CD4-positive, alpha-beta T cell treated with Interleukin-15 for 4 hours (primary cell): ENCODE results near the gene SFTPB.
"Not testable (repeated sequence)": the region's sequence is repeated elsewhere in the genome, so short reads cannot be mapped to it uniquely, and the experiment has no call there.

Experiments used
- DNase-seq: peaks from one replicate; pipeline ENCODE4 v3.0.0-alpha.2; 2020; ENCODE audit warnings: low spot score

The SFTPB gene

DNA sequence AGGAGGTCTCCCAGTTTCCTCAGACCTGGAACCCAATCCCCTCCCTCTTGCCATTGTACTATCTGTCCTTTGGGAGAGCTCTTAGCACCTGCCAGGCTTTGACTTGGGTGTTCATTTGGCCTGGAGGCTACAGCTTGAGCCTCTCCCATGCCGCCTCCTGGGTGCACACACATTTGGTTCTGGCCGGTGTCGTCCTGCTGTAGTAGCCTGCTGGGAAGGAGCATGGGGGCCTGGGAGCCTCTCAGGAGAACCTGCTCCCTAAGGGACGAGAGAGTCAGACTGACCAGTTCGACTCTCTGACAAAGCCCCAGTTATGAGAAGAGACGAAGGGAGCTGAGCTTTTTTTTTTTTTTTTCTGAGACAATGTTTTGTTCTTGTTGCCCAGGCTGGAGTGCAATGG, 7.4 kb upstream of the SFTPB start:
- DNase-seq = no peak

DNA sequence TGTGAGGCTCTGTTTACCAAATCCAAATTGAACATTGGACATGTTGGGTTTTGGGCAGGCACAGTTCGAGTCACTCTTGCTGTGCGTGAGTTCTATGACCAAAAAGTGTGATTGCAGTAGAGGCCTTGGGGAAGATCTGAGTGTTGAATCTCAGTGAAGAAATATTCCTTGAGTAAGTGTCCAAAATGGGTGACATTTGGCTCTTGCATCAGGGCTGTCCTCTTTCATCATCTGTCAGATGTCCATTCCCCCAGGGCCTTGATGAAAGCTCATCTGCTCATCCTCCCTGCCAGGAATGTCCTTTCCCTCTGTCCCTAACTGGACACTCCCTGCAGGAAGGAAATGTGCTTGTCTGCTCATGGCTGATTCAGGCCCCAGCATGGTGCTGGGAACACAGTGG, 6.4 kb upstream of the SFTPB start:
- no peak for DNase-seq

DNA sequence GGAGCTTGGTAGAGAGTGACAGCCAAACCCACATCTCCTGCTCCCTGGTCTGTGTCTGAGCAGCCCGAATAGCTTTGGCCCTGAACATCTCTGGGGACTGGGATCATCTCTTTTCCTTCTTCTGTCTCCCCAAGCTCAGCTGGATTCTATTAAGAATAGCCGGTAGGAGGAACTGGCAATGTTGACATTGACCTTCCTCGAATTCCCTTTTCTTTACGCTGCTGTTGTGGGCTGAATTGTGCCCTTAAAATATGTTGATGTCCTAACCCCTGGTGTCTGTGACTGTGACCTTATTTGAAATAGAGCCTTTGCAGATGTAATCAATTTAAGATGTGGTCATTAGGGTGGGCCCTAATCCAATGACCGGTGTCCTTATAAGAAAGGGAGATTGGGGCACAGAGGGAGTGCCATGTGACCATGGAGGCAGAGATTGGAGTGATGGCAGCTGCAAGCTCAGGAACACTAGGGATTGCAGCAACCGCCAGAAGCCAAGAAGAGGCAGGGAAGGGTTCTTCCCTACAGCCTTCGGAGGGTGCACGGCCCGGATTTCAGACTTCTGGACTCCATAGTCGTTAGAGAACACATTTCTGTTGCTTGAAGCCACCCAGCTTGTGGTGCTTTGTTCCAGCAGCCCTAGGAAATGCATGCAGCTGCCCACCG, 5.8 kb upstream of the SFTPB start:
- DNase-seq = no peak

DNA sequence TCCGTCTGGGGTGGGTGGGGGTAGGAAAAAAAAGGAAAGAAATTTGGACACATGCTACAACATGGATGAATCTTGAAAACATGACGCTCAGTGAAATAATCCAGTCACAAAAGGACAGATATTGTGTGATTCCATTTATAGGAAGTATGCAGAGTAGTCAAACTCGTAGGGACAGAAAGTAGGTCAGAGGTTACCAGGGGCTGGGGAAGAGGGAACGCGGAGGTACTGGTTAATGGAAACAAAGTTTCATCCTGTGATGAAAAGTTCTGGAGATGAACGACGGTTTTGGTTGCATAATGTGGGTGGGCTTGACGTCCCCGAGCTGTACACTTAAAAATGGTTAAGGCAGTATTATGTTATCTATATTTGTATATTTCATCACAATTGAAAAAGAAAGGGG, 4.5 kb upstream of the SFTPB start:
- no peak for DNase-seq

DNA sequence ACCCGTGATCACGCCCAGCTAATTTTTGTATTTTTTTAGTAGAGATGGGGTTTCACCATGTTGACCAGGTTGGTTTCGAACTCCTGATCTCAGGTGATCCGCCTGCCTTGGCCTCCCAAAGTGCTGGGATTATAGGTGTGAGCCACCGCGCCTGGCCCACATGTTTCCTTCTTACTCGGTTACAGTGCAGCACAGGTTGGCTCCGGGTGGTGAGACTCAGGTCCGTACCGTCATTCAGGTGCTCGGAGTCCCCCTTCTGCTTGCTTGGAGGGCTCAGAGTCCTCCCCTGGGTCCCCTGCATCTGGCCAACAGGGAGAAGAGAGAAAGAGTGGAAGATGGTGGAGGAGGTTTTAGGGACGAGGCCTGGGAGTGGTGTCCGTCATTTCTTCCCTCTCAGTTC, 2.4 kb upstream of the SFTPB start:
- not testable (repeated sequence) for DNase-seq

DNA sequence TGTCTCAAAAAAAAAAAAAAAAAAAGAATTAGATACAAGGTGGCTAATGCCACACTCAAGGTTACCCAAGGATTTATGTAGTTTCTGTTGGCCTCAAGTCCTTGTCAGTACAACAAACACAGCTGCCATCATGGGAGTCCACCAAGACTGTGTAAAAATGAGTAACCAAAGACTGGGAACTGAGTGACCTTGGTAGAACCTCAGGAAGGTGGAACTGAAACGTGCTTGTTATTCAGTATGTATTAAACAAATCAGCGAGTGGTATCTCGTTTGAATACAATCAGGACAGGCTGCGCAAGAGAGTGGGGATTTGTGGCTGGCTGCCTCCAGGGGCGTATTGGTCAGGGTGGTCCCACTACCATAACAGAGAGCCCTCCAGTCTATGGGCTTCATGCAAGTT, 1.6 kb upstream of the SFTPB start:
- DNase-seq = no peak

DNA sequence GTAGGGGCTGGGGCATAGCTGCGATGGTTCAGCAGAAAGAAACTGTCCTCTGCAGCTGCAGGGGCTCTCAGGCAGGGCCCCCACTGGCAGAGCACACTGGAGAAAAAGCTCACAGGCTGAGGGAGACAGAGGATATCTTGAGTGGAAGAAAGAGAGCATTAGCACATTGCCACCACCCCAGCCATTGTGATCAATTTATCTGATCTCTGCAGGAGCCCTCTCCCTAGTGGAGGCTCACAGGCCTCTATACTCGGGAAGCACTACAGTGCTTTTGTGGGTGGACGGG, 801 bp upstream of the SFTPB start:
- no peak for DNase-seq

DNA sequence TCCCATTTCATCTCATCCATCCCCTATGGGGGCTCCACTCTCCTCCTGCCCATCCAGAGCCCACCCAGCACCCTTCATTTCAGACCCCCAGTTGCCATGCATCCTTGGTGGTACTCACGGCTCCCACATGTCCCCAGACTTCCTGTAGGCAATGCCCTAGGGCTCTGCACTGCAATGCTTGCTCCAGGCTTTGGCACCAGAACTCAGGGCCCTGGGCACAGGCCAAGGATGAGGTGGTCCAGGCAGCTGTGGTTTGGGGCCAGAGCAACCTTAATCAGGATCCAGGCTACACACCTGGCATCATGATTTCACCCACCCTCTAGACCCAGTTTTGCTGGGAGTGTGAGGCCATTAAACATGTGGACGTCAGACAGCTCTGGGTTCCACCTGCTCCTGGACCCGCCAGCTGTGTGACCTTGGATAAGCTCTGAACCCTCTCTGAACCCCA, 414 bp downstream of the SFTPB start:
- no peak for DNase-seq

DNA sequence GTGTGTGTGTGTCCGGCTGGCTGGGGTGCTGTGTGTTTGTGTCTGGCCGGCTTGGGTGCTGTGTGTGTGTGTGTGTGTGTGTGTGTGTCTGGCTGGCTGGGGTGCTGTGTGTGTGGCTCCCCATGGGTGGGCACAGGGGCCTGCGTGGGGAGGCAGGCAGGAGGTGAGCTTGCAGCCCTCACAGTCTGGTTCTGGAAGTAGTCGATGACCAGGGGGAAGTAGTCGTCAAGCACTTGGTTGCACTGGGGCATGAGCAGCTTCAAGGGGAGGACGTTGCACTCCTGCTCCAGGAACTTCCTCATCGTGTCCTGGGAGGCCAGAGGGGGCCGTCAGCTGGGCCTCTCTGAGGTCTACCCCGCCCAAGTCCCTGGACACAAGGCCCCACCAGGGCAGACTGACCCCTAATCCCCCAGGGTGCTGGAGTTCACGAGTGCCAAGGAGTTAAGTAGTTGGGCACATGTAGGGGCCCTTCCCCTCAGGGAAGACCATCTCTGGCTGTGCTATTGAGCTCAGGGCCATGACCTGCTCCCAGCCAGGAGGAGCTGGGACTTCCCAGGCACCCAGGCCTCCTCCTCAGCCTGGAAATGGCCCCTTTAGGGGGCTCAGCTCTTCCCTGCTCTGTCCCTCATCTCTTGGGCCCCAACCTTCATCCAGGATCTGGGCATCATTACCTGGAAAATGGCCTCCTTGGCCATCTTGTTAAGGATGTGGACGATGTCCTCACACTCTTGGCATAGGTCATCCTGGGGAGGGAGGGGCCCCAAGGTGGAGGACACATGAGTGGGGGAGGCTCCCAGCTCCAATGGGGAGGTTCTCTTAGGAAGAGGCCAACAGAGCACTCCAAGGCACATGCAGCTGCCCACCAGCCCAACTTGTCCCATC, 1.3 kb downstream of the SFTPB start:
- no peak for DNase-seq

DNA sequence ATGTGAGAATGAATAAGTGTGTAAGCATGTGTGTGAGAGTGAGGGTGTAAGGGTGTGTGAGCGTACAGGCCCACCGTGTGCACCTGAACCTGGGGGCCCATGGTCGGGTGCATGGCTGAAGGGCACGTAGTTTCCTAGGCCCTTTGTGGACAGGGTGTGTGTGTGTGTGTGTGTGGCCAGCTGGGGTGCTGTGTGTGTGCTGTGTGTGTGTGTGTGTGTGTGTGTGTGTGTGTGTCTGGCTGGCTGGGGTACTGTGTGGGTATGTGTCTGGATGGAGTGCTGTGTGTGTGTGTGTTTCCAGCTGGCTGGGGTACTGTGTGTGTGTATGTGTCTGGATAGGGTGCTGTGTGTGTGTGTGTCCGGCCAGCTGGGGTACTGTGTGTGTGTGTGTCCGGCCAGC, 2.0 kb downstream of the SFTPB start:
- DNase-seq = no peak

DNA sequence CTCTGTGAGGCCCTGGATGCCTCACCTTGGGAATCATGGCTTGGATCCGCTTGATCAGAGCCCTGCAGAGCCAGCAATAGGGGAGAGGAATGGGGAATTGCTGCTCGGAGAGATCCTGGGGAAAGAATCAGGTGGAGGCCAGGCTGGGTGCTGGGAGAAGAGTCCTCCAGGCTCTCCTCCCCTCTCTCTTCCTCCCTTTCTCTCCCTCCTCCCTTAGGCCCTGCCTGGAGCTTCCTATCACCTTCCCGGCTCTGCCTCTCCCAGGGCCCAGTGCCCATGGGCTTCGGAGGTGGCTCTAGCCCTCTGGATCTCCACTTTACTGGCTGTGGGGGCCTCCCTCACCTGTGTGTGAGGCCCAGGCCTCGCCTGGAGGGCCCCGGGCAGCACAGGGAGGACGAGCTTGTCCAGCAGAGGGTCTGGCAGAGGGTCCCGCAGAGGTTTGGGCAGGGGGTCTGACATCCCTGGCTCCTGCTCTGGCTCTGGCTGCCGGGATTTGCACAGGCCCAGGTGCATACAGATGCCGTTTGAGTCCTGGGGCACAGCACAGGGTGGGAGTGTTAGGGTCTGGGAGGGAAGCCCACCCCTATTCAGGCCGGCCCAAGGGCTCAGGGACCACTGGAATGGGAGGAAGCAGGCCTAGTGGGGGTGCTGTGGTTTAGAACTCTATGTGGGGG, 2.6 kb downstream of the SFTPB start:
- no peak for DNase-seq

DNA sequence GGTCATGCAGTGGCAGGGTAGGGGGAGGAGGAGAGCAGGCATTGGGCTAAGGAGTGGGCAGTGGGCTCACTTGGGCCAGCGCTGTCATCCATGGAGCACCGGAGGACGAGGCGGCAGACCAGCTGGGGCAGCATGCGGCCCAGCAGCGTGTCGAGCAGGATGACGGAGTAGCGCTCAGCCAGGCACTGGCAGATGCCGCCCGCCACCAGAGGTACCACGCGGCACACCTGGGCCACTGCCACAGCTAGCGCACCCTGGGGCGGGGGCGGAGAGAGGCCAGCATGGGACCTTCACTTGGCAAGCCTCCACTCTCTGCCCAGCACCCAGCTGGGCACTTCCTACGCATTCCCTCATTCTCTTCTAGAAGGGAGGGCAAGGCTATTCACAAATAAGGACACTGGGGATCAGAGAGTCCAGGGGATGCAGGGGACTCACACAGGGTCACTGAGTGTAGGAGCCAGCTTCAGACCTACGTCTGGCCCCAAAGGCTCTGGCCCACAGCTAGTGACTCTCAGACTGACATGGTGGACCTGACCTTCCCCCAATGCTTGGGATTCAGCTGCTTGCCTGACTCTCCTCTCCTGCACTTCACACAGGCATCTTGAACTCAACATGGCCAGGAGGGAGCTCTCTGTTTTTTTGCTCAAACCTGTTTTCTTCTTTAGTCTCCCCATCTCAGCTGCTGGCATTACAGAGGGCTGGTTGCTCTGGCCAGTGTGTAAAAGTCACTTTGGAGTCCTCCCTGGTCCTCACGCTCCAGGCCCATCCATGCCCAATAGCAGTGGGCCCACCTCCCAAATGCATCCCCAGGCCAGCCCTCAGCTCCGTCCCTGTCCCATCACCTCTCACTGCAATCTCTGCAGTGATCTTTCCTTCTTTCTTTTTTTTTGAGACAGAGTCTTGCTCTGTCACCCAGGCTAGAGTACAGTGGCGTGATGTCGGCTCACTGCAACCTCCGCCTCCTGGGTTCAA, 4.1 kb downstream of the SFTPB start:
- DNase-seq = no peak

DNA sequence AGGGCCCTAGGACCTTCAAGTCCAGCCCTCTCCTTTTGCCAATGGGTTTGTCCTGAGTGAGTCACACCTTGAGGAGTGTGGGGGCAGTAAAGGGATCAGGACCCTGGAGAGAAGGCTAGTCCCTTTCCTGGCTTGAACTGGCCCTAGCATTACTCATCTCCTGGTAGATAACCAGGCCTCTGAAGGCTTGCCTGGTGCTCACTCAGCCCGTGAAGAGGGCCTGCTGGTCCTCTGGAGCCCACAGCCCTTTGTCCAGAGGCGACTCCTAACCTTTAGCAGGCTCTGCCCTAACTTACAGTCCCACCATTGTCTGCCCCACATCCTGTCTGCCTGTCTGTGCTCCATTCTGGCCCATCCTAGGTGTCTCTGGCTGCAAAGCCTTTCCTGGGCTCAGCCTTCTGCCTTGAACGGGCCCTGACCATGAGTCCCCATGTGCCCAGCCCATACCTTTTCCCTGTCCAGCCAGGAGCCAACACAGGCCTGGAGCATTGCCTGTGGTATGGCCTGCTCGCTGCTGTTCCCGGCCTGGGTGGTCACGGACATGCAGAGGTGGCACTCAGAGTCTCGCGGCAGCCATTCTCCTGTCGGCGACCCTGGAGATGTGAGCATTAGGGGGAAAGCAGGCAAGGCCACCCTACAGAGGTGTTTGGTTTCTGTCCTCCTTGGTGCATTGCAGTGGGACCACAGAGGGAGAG, 5.0 kb downstream of the SFTPB start:
- no peak for DNase-seq

DNA sequence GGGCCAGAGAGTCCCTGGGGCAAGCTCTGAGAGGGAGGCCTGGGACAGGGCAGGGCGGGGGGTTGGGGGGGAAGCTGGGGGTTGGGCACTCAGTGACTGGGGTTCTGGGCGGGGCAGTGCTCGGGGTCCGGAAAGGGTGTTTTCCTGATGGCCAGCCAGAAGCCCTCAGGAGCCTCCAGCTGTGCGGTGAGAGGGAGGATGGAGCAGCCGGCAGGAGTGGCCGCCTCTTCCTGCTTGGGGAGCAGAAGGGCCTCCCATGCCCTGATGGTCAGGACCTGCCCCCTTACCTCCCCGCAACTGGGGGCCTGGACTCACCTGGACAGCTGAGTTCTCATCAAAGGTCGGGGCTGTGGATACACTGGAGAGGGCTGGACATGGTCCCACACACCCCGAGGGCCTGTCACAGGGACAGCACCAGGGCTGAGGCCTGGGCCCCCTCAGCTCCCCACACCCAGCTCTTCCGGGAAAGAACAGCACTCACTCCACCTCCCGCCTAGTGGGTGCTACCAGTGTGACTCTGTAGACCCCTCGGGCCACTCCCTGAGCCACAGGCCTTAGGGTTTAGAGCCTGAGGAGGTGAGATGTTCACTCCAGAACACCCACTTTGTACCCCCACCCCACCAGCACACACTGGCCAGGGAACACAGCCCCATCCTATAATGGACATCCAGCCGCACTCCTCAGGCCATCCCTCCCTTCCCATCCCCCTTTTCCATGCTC, 6.7 kb downstream of the SFTPB start:
- DNase-seq = no peak

DNA sequence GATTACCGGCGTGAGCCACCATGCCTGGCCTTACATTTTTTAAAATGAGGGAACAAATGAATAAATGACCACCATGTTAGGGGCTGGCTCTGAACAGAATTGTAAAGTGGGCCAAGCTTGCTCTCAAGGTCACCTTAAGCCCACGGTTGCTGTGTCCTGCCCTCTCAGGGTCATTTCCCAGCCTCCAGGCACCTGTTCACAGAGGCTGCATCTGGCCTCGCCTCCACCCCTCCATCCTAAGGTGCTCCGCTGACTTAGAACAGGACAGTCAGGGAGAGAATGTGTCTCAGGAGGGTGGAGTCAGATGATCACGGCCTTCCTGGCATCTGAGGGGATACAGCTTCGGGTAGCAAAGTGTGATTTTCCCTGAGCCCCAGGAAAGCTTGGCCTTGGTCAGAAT, 7.3 kb downstream of the SFTPB start:
- DNase-seq = no peak

DNA sequence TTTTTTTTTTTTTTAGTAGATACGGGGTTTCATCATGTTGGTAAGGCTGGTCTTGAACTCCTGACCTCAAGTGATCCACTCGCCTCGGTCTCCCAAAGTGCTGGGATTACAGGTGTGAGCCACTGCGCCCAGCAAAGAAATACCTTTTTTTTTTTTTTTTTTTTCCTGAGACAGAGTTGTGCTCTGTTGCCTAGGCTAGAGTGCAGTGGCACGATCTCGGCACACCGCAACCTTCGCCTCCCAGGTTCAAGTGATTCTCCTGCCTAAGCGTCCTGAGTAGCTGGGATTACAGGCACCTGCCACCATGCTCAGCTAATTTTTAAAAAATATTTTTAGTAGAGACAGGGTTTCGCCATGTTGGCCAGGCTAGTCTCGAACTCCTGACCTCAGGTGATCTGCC, 7.7 kb downstream of the SFTPB start:
- not testable (repeated sequence) for DNase-seq

DNA sequence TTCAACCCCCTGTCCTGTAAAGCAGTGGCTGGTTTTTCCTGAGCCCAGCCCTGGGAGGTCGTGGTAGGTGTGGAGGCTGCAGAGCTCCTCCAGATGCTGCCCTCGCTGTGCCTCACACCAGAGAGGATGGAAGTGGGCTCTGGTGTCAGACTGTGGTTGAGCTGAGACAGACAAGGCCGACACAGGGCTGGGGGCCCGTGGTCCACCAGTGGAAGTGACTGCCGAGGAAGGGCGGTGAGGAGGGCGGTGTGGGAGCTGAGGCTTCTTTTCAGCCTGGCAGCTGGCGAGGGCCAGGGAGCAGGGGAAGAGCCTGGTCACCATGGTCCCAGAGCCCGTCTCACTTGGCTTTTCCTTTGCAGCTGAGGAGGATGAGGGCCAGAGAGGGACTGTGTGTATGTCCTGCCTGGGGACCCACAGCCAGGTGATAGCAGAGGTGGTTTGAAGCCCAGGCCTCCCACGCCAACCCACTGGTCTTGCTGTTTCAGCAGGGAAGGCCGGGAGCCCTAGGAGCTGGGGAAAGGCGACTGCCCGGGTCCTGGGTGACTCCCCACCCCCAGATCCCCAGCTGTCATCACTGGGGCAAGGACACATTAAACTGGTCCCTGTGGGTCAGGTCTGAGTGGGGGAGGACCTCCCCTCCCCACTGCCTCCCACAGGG, 8.5 kb downstream of the SFTPB start:
- DNase-seq = no peak

DNA sequence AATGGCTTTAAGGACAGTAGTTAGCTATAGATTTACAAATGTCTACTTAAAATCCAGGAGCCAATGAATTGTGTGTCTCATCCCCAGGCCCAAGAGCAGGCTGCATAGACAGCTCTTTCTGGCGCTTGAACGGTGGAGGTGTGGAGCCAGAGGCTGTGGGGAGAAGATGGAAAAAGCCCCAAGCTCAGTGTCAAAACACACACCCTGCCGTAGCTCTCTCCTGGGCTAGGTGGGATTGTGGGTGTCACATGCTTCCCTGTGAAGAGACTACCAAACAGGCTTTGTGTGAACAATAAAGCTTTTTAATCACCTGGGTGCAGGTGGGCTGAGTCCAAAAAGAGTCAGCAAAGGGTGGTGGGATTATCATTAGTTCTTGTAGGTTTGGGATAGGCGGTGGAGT, 10.6 kb downstream of the SFTPB start:
- DNase-seq = not testable (repeated sequence)

DNA sequence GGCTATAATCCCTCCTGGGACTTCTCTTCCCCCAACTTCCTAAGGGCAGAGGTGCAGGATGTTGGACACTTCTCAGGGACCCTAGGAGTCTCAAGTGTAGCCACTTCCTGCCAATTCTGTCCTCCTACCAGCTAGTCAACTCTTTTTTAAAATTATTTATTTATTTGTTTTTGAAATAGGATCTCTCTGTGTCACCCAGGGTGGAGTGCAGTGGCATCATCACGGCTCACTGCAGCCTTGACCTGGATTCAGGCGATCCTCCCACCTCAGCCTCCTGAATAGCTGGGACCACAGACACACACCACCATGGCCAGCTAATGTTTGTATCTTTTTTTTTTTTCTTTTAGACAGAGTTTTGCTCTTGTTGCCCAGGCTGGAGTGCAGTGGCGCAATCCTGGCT, 11.5 kb downstream of the SFTPB start:
- no peak for DNase-seq

DNA sequence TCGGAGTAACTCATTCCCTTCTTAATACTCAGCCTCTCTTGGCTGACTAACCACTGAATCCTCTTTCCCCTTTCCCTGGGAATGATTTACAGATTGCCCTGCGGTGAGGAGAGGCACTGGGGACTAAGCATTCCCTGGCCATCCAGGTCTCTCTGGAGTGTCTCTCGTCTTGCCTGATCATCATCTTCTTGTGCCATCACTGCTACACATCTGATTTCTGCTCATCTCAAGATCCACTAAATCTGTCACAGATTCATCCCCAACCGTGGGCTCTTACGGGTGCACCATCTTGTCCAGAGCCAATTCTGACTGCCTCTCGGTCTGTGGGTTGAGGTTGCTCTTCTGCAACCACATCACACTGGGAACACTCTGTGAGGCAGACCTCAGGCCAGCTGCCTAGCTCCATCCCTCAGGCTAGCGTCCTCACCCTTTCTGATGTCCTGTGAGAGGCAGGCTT, 12.0 kb downstream of the SFTPB start:
- no peak for DNase-seq
